Measurements from ENCODE around the gene ENDOU.

Gene ENDOU

DNA sequence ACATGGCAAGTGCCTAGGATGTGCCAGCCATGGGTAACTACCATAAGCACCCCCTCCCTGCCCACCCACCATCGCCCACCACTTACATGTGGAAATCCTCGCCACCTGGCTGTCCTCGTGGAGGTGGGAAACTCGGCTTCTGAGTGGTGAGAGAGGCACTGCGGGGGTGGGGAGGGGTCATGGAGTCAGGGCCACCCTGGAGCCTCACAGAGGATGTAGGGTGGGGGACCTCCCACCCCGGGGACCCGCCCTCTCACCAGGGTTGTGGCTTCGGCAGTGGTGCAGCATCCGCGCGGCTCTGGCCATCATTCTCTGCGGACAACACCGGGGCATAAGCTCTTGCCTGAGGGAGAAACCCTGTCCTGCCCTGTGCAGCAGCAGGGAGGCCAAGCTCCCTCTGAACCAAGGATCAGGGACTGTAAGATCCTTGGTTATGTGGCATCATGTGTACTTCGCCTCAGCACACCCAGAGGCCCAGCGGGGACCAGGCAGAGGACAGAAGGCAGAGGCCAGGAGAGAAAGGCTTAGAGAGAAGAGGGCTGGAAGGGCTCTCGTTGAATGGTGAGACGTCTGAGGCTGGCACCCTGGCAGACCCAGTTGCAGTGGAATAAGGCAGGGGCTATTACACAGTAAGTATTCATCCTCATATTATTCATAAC, 12.8 kb upstream of the ENDOU start:
- H3K4me3 ChIP-seq (ENCODE audit: low read depth, low read length), result no peak overlapping the region
- DNase-seq (ENCODE audit: low read depth), result no peak
- TF ChIP-seq, protein P1, sequence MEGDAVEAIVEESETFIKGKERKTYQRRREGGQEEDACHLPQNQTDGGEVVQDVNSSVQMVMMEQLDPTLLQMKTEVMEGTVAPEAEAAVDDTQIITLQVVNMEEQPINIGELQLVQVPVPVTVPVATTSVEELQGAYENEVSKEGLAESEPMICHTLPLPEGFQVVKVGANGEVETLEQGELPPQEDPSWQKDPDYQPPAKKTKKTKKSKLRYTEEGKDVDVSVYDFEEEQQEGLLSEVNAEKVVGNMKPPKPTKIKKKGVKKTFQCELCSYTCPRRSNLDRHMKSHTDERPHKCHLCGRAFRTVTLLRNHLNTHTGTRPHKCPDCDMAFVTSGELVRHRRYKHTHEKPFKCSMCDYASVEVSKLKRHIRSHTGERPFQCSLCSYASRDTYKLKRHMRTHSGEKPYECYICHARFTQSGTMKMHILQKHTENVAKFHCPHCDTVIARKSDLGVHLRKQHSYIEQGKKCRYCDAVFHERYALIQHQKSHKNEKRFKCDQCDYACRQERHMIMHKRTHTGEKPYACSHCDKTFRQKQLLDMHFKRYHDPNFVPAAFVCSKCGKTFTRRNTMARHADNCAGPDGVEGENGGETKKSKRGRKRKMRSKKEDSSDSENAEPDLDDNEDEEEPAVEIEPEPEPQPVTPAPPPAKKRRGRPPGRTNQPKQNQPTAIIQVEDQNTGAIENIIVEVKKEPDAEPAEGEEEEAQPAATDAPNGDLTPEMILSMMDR (IDR thresholded peaks at IDR 0.05; ENCODE audit: low read depth, low read length, missing control alignments), result no peak

DNA sequence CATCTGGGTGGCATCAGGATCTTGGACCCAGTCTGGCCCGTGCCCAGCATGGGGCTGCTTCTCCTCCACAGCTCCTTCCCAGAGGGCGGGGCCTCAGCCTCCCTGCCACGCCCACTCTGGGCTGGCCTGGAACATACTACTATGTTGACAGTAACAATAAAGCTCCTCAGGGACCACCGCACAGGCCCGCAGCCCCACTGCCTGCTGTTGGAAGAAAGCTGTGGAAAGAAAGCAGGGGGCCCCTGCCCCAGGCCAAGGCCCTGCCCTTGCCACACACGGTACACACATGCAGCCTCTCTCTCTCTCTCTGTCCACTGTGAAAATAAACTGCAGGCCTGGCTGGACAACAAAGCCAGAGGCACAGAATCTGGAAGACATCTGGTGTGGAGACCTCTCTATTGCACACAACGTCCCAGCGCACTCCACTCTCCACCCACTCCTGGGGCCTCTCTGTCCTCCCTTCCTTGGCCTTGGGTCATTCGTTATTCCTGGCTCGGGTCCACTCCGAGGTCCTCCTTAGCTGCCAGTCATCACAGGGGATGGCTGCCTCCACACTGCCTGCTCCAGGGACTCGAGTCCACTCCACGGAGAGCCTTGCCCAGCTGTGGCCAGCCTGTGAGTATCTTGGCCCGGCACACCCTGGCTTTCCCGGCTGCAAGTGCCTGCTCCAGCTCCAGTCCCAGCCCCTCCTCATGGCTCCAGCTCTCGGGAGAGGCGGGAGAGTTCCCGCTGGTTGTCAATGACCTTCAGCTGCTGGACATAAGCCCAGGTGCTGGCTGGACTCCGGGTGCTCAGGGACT, 11.8 kb upstream of the ENDOU start:
- TF ChIP-seq, protein P1 (IDR thresholded peaks at IDR 0.05; ENCODE audit: low read depth, low read length, missing control alignments), result no peak
- H3K4me3 ChIP-seq (ENCODE audit: low read depth, low read length), result no peak overlapping the region
- DNase-seq (ENCODE audit: low read depth), result no peak

DNA sequence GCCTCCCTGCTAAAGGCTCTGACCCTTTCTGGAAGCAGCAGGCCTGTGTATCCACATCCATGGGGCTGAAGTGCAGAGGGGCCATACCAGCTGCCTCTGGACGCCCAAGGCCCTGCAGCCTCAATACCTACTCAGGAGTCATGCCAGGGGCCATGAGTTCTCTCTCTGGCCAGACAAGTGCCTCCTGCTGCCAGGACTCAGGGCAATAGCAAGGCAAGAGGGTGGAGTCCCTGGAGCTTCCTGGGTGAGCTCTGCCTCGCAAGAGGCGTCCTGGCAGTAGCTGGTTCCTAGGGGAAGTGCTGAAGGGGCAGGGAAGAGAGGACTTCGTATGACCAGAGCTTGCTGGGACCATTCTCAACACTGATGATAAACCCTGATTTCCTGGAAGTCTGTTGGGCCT, 10.9 kb upstream of the ENDOU start:
- no peak for DNase-seq (ENCODE audit: low read depth)
- H3K4me3 ChIP-seq (ENCODE audit: low read depth, low read length), result no peak overlapping the region
- TF ChIP-seq, protein P1 (IDR thresholded peaks at IDR 0.05; ENCODE audit: low read depth, low read length, missing control alignments), result no peak

DNA sequence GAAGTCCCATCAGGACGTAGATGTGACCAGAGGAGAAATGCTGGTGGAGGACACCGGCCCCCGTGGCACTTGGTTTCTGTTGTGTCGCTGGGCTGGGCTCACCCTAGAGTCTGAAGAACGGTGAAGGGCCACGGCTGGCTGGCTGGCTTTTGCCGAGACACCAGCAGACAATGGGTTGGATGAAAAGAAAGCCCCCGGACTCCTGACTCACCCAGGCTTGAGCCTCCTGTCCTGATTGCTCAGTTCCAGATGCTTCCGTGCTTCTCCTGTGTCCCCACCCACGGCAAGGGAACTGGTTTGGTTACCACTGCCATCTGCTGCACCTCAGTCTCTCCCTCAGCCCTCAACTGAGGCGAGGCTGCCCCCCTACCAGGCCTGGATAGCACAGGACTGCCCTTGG, 10.4 kb upstream of the ENDOU start:
- DNase-seq (ENCODE audit: low read depth), result no peak
- H3K4me3 ChIP-seq (ENCODE audit: low read depth, low read length), result no peak overlapping the region
- TF ChIP-seq, protein P1 (IDR thresholded peaks at IDR 0.05; ENCODE audit: low read depth, low read length, missing control alignments), result no peak

DNA sequence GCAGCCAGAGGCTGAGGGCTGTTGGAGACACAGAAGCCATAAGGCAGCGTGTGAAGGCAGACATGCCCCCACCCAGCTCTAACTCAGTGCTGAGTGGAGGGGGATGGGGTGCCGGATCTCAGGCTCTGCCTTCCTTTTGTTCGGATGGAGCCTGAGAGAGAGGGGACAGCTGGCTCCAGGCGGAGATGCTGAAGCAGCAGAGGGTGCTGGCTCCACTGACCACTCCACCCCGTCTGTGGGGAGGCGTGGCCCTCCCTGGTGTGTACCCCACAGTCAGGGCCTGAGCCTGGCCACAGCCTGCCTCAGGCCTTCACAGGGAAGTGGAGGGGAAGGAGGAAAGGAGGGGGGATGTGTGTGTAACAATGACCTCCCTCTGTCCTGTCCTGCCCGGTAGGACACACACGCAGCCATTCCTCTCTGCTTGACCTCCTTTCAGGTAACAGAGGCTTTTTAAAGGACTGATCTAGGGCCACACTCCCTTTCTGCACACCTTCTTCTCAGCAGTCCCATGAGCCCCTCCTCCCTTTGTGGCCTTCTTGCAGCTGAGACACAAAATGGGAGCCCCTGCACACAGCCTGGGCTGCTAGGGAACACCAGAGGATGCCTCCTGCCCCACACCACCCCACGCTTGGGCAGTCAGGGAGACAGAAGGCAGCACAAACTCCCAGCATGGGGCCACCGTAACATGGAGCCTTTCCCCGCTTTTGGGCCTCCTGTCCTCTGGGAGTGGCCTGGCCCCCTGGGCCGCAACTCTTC, 9.6 kb upstream of the ENDOU start:
- TF ChIP-seq, protein P1 (IDR thresholded peaks at IDR 0.05; ENCODE audit: low read depth, low read length, missing control alignments), result no peak
- no peak for DNase-seq (ENCODE audit: low read depth)
- no peak overlapping the region for H3K4me3 ChIP-seq (ENCODE audit: low read depth, low read length)

DNA sequence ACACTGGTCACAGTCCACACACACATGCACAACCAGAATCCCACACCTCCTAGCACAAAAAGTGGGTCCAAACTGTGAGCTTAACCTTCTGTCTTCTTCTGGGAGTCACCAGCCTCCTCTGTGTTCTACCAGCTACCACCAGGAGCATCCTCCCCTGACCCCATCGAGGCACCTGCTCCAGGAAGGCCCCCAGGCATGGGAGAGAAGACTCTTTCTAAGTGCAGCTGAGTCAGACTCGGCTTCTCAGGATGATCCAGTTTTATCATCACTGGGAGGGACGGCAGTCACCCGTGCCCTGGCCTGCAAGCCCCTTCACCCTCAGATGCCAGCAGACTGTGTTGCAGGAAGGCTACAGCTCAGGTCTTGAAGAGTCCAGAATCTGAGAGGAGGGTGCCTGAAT, 7.9 kb upstream of the ENDOU start:
- DNase-seq (ENCODE audit: low read depth), result no peak
- no peak overlapping the region for H3K4me3 ChIP-seq (ENCODE audit: low read depth, low read length)
- TF ChIP-seq, protein P1 (IDR thresholded peaks at IDR 0.05; ENCODE audit: low read depth, low read length, missing control alignments), result no peak

Data from GM12864 (cell line).